PFSK-1 (cell line): Measurements from ENCODE around the gene PREP.

Source experiments
- POLR2AphosphoS5 ChIP-seq: IDR thresholded peaks from 2 replicates; pipeline ENCODE4 v1.6.1; 2012; ENCODE audit warnings: low read depth, mild to moderate bottlenecking, control low read depth, low read length, moderate library complexity
- TAF1 ChIP-seq: IDR thresholded peaks from 2 replicates; pipeline ENCODE4 v1.6.1; 2012; ENCODE audit warnings: low read length, control low read depth, borderline replicate concordance; ENCODE audit not compliant: insufficient read depth

- TF ChIP-seq TAF1, result no peak
- TF ChIP-seq POLR2AphosphoS5, result no peak
Measured at GRCh38 chr6:105319331-105319730, 83.6 kb downstream of the PREP start.
